GM12865 (cell line): ENCODE data around the gene IKZF3.
"Not testable (repeated sequence)": the region's sequence is repeated elsewhere in the genome, so short reads cannot be mapped to it uniquely, and the experiment has no call there.

Source experiments
- DNase-seq: peaks from one replicate; pipeline ENCODE4 v3.0.0; 2010; ENCODE audit warnings: low read depth
- H3K4me3 ChIP-seq: 2 replicates; pipeline ENCODE4 v1.5.1; 2011; ENCODE audit warnings: mild to moderate bottlenecking, low read depth, low read length, control low read depth
- TF ChIP-seq, protein P1 (sequence below): IDR thresholded peaks from 2 replicates; pipeline ENCODE4 v1.5.1; 2011; ENCODE audit warnings: low read length, control low read depth, low read depth, inconsistent platforms; ENCODE audit not compliant: insufficient read depth; ENCODE audit errors: missing control alignments

Gene IKZF3

DNA sequence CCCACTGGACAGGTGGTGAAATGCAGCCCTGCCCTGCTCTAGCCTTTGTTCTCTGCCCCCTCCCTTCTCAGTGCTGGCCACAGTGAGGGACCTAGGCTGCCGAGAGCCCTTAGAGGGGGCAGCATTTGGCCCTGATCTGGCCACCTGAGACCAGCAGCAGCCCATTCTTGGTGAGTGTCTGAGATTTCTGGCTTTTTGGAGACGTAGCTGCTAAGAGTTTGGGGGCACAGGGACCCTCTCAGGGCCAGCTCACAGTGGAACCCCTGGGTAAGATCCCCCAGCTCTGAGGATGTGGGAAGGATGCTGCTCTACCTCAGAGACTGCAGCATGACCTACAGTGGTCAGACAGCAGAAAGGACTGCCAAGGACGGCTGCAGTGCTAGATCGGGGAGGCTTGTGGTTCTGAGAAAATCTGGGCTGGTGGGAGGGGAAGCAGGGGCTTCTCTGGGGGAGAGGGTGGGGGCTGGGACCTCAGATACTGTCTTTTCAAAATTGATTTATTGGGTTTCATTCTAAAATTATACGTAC lies 113.0 kb downstream of the IKZF3 start:
- TF ChIP-seq, protein P1, sequence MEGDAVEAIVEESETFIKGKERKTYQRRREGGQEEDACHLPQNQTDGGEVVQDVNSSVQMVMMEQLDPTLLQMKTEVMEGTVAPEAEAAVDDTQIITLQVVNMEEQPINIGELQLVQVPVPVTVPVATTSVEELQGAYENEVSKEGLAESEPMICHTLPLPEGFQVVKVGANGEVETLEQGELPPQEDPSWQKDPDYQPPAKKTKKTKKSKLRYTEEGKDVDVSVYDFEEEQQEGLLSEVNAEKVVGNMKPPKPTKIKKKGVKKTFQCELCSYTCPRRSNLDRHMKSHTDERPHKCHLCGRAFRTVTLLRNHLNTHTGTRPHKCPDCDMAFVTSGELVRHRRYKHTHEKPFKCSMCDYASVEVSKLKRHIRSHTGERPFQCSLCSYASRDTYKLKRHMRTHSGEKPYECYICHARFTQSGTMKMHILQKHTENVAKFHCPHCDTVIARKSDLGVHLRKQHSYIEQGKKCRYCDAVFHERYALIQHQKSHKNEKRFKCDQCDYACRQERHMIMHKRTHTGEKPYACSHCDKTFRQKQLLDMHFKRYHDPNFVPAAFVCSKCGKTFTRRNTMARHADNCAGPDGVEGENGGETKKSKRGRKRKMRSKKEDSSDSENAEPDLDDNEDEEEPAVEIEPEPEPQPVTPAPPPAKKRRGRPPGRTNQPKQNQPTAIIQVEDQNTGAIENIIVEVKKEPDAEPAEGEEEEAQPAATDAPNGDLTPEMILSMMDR, result no peak
- no peak for DNase-seq
- H3K4me3 ChIP-seq, result no peak overlapping the region

DNA sequence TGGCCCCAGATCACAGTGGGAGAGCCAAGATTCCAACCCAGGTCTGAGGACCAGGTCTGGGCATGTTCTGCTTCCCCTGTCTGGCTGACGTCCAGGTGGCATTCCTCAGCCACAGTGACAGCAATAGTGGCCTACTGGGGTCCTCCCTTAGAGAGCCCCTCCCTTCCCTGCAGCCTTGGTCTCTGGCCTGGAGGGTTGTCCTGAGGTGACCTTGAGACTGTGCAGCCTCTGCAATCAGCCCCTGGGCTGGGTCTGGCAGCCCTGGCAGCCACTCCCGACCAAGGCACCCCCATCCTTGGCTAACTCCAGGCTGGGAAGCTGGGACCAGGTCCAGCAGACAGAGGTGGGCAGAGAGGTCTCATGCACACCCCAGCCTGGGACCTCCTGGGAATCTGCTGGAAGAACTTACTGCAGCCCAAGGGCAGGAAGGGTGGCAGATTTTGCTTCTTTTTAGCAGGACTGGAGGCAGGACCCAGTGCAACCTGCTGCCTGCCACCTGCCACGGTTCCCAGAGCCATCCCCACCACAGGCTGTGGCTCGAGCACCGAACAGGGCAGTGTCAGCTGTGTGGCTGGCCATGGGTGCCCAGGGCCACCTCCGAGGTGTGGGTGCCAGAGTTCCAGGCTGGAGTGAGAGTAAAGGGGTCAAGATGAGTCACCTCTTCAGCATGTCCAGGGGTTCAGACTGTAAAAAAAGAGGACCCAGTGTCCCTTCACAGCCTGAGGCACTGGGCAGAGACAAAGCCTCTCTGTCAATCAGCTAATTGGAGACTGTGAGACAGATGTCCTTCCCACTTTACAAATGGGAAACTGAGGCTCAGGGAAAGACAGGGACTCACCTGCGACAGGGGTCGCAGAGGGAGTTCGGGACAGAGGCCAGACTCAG lies 113.7 kb downstream of the IKZF3 start:
- no peak overlapping the region for H3K4me3 ChIP-seq
- DNase-seq, result no peak
- TF ChIP-seq, protein P1, result no peak

DNA sequence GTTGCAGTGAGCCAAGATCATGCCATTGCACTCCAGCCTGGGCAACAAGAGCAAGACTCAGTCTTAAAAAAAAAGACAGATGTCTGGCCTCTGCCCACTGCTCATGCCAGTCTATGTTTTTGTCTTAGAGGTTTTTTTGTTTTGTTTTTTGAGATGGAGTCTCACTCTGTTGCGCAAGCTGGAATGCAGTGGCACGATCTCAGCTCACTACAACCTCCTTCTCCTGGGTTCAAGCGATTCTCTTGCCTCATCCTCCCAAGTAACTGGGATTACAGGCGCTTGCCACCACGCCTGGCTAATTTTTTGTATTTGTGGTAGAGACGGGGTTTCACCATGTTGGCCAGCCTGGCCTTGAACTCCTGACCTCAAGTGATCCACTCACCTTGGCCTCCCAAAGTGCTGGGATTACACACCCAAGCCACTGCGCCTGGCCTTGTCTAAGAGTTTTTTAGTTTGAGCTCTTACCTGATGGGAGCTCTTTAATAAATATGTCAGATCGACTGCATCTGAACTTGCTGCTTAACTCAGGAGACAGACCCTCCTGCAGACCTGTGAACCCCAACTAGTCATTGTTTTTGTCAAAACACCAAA lies 115.6 kb downstream of the IKZF3 start:
- DNase-seq, H3K4me3 ChIP-seq: not testable (repeated sequence)

DNA sequence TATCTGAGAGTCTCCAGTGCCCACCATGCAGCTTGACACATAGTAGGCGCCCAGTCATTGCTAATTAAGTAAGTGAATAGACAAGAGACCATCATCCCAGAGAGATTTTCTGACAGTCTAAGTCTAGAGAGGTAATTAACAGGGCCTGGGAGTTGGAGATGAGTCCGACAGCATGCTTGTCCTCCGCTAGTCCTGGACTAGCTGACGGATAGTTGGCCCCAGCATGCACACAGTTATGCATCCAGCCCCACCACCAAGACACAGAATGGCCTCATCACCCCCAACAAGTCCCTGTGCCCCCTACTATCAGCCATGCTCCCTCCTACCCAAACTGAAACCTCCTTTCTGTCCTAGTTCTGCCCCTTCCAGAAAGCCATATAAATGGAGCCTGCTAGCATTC lies 116.4 kb downstream of the IKZF3 start:
- TF ChIP-seq, protein P1, result no peak
- no peak overlapping the region for H3K4me3 ChIP-seq
- no peak for DNase-seq

- TF ChIP-seq, protein P1, result no peak
- no peak overlapping the region for H3K4me3 ChIP-seq
- DNase-seq, result no peak
Measured at GRCh38 chr17:39746145-39746461, 118.0 kb downstream of the IKZF3 start.

DNA sequence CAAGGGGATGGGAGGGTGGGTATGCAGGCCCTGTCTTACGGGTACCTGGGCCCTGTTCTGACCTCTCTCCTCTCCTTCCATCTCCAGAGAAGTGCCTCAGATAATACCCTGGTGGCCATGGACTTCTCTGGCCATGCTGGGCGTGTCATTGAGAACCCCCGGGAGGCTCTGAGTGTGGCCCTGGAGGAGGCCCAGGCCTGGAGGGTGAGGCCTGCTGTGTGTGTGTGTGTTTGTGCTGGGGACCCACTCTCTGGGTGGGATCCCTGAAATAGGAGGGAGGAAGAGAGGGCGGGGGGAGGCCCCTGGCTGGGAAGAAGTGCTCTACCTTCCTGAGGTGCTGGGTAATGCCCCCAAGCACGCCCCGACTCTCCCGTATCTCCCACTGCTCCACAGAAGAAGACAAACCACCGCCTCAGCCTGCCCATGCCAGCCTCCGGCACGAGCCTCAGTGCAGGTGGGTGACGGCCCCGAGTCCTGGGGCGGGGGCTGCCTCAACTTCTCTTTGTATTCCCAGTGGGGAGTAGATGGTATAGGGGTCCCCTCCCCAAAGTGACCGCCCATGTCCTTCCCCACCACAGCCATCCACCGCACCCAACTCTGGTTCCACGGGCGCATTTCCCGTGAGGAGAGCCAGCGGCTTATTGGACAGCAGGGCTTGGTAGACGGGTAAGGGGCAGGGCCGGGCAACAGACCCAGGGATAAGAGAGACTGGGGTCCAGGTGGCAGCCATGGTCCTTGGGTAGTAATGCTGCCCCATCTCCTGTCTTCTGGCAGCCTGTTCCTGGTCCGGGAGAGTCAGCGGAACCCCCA lies 118.6 kb downstream of the IKZF3 start:
- TF ChIP-seq, protein P1, result no peak
- no peak for DNase-seq
- H3K4me3 ChIP-seq, result no peak overlapping the region

GRCh38 chr17:39744836-39745215 lies 119.3 kb downstream of the IKZF3 start:
- TF ChIP-seq, protein P1, result no peak
- DNase-seq, result no peak
- no peak overlapping the region for H3K4me3 ChIP-seq
